Karpas-422 (cell line): ENCODE measurements around the gene NME9. TPM values are rescaled to one million over a fixed set of nuclear protein-coding genes. Genes with fewer than 3 reads are reported as not detected.

ENCODE experiments used
- DNase-seq: peaks from one replicate; pipeline ENCODE4 v3.0.0-alpha.2; 2015
- H2AFZ ChIP-seq: fragments of 200-600 bp; sonication (generic); 2 replicates; pipeline ENCODE4 v1.6.1; 2014; ENCODE audit warnings: antibody characterized with exemption, low read length, mixed read lengths
- H3K27ac ChIP-seq: fragments of 200-600 bp; sonication (generic); 2 replicates; pipeline ENCODE4 v1.5.1; 2014; ENCODE audit warnings: mild to moderate bottlenecking, low read length, moderate library complexity
- H3K27me3 ChIP-seq: fragments of 200-600 bp; sonication (generic); 2 replicates; pipeline ENCODE4 v1.6.1; 2014; ENCODE audit warnings: low read length, mixed read lengths
- H3K36me3 ChIP-seq: fragments of 200-600 bp; sonication (generic); 2 replicates; pipeline ENCODE4 v1.6.1; 2014; ENCODE audit warnings: low read length, mixed read lengths; ENCODE audit not compliant: insufficient read depth
- H3K4me1 ChIP-seq: fragments of 200-600 bp; sonication (generic); 2 replicates; pipeline ENCODE4 v1.6.1; 2014; ENCODE audit warnings: mild to moderate bottlenecking, low read length, mixed read lengths
- H3K4me2 ChIP-seq: fragments of 200-600 bp; sonication (generic); 2 replicates; pipeline ENCODE4 v1.6.1; 2014; ENCODE audit warnings: low read length, low read depth, mild to moderate bottlenecking; ENCODE audit not compliant: poor library complexity, severe bottlenecking
- H3K4me3 ChIP-seq: fragments of 200-600 bp; sonication (generic); 2 replicates; pipeline ENCODE4 v1.5.1; 2014; ENCODE audit warnings: mild to moderate bottlenecking, antibody characterized with exemption, low read length, mixed read lengths
- H3K79me2 ChIP-seq: fragments of 200-600 bp; sonication (generic); 2 replicates; pipeline ENCODE4 v1.6.1; 2014; ENCODE audit warnings: mild to moderate bottlenecking, low read length, mixed read lengths
- H3K9ac ChIP-seq: fragments of 200-600 bp; sonication (generic); 2 replicates; pipeline ENCODE4 v1.6.0; 2014; ENCODE audit warnings: low read length
- H3K9me2 ChIP-seq: fragments of 200-600 bp; sonication (generic), shearing (Covaris generic); replicated peaks from 2 replicates; pipeline ENCODE4 v1.6.0; 2014; ENCODE audit warnings: mild to moderate bottlenecking, low read length, moderate library complexity; ENCODE audit not compliant: insufficient read depth
- H3K9me3 ChIP-seq: fragments of 300-700, 200-600 bp; sonication (generic); 2 replicates; pipeline ENCODE4 v1.6.1; 2014; ENCODE audit warnings: low read length, mixed read lengths
- H4K20me1 ChIP-seq: fragments of 200-600 bp; sonication (generic); 2 replicates; pipeline ENCODE4 v1.6.1; 2014; ENCODE audit warnings: mild to moderate bottlenecking, antibody characterized with exemption, low read length, low read depth; ENCODE audit not compliant: insufficient read depth
- total RNA-seq: library from RNA; depleted of rRNA; stranded (reverse); fragments of >200 nt; shearing (Covaris generic); gene quantifications from 2 replicates; pipeline ENCODE4 v1.2.3, GENCODE V29; 2014; ENCODE audit warnings: low replicate concordance

Gene NME9
- total RNA-seq, 1 experiment from 2014 or later, result not detected

- no peak overlapping the region for H2AFZ ChIP-seq
- no peaks in the 10 kb centered on the region for H3K9me2 ChIP-seq
- H3K27me3 ChIP-seq, result no peaks in the 10 kb centered on the region
- H3K4me3 ChIP-seq, result no peak overlapping the region
- H3K4me1 ChIP-seq, result peaks cover 17% of the 10 kb centered on the region
- no peak overlapping the region for H3K27ac ChIP-seq
- H3K4me2 ChIP-seq, result no peak overlapping the region
- no peaks in the 10 kb centered on the region for H3K9me3 ChIP-seq
- no peaks in the 10 kb centered on the region for H3K79me2 ChIP-seq
- no peaks in the 10 kb centered on the region for H4K20me1 ChIP-seq
- DNase-seq, result no peak
- H3K9ac ChIP-seq, result no peak overlapping the region
- H3K36me3 ChIP-seq, result no peaks in the 10 kb centered on the region
These were observed 3.7 kb downstream of the NME9 start for GRCh38 chr3:138325990-138326389.

GRCh38 chr3:138323971-138324370 is 5.7 kb downstream of the NME9 start:
- Histone ChIP-seq H3K4me2 (no peak overlapping the region), H3K36me3 (no peaks in the 10 kb centered on the region), H3K27ac (no peak overlapping the region), H3K4me1 (peaks cover 7% of the 10 kb centered on the region), H3K4me3 (no peak overlapping the region), H3K79me2 (no peaks in the 10 kb centered on the region), H3K9me2 (no peaks in the 10 kb centered on the region), H2AFZ (no peak overlapping the region), H4K20me1 (no peaks in the 10 kb centered on the region), H3K9ac (no peak overlapping the region), H3K27me3 (no peaks in the 10 kb centered on the region), H3K9me3 (no peaks in the 10 kb centered on the region)
- no peak for DNase-seq

- H3K79me2 ChIP-seq, result no peaks in the 10 kb centered on the region
- no peak overlapping the region for H3K4me2 ChIP-seq
- DNase-seq, result no peak
- no peaks in the 10 kb centered on the region for H4K20me1 ChIP-seq
- H2AFZ ChIP-seq, result no peak overlapping the region
- no peaks in the 10 kb centered on the region for H3K9me2 ChIP-seq
- no peaks in the 10 kb centered on the region for H3K36me3 ChIP-seq
- H3K9me3 ChIP-seq, result no peaks in the 10 kb centered on the region
- H3K4me1 ChIP-seq, result no peaks in the 10 kb centered on the region
- H3K4me3 ChIP-seq, result no peak overlapping the region
- no peaks in the 10 kb centered on the region for H3K27me3 ChIP-seq
- H3K27ac ChIP-seq, result no peak overlapping the region
- no peak overlapping the region for H3K9ac ChIP-seq
These were observed 12.0 kb downstream of the NME9 start for GRCh38 chr3:138317687-138318086.

- no peaks in the 10 kb centered on the region for H3K9me3 ChIP-seq
- H3K4me1 ChIP-seq, result no peaks in the 10 kb centered on the region
- H3K27me3 ChIP-seq, result no peaks in the 10 kb centered on the region
- no peaks in the 10 kb centered on the region for H3K36me3 ChIP-seq
- H4K20me1 ChIP-seq, result no peaks in the 10 kb centered on the region
- H3K4me2 ChIP-seq, result no peak overlapping the region
- H2AFZ ChIP-seq, result no peak overlapping the region
- H3K79me2 ChIP-seq, result no peaks in the 10 kb centered on the region
- no peak overlapping the region for H3K27ac ChIP-seq
- no peak overlapping the region for H3K4me3 ChIP-seq
- no peaks in the 10 kb centered on the region for H3K9me2 ChIP-seq
- DNase-seq, result no peak
- no peak overlapping the region for H3K9ac ChIP-seq
These were observed 14.9 kb downstream of the NME9 start for GRCh38 chr3:138314751-138315150.

GRCh38 chr3:138310494-138310893 is 19.2 kb downstream of the NME9 start:
- Histone ChIP-seq H3K9me2 (no peaks in the 10 kb centered on the region), H3K79me2 (no peaks in the 10 kb centered on the region), H3K4me3 (no peak overlapping the region), H4K20me1 (no peaks in the 10 kb centered on the region), H3K4me1 (no peaks in the 10 kb centered on the region), H3K9ac (no peak overlapping the region), H2AFZ (no peak overlapping the region), H3K9me3 (no peaks in the 10 kb centered on the region), H3K4me2 (no peak overlapping the region), H3K36me3 (no peaks in the 10 kb centered on the region; the same call in 1 of the 2 replicates), H3K27ac (no peak overlapping the region), H3K27me3 (no peaks in the 10 kb centered on the region; the same call in 1 of the 2 replicates)
- DNase-seq, result no peak

- Histone ChIP-seq H3K27ac (no peak overlapping the region), H3K4me1 (no peaks in the 10 kb centered on the region), H3K9ac (no peak overlapping the region), H3K36me3 (no peaks in the 10 kb centered on the region; the same call in 1 of the 2 replicates), H3K9me2 (no peaks in the 10 kb centered on the region), H3K27me3 (no peaks in the 10 kb centered on the region; the same call in 1 of the 2 replicates), H2AFZ (no peak overlapping the region), H3K79me2 (no peaks in the 10 kb centered on the region), H3K9me3 (no peaks in the 10 kb centered on the region), H3K4me3 (no peak overlapping the region), H3K4me2 (no peak overlapping the region), H4K20me1 (no peaks in the 10 kb centered on the region)
- DNase-seq, result no peak
These were observed 20.9 kb downstream of the NME9 start for GRCh38 chr3:138308783-138309182.

- DNase-seq, result no peak
- Histone ChIP-seq H3K79me2 (no peaks in the 10 kb centered on the region), H3K4me3 (no peak overlapping the region), H3K9me3 (no peaks in the 10 kb centered on the region), H3K27ac (no peak overlapping the region), H2AFZ (no peak overlapping the region), H3K9ac (no peak overlapping the region), H3K36me3 (no peaks in the 10 kb centered on the region; the same call in 1 of the 2 replicates), H3K27me3 (no peaks in the 10 kb centered on the region; the same call in 1 of the 2 replicates), H4K20me1 (no peaks in the 10 kb centered on the region), H3K9me2 (no peaks in the 10 kb centered on the region), H3K4me1 (no peaks in the 10 kb centered on the region), H3K4me2 (no peak overlapping the region)
These were observed 21.8 kb downstream of the NME9 start for GRCh38 chr3:138307899-138308298.

GRCh38 chr3:138303474-138303873 is 26.2 kb downstream of the NME9 start:
- Histone ChIP-seq H3K4me2 (no peak overlapping the region), H3K9me3 (no peaks in the 10 kb centered on the region), H3K27ac (no peak overlapping the region), H3K36me3 (peaks cover 3% of the 10 kb centered on the region), H3K9ac (no peak overlapping the region), H3K4me1 (no peaks in the 10 kb centered on the region), H3K4me3 (no peak overlapping the region), H2AFZ (no peak overlapping the region), H3K79me2 (no peaks in the 10 kb centered on the region), H4K20me1 (no peaks in the 10 kb centered on the region), H3K27me3 (no peaks in the 10 kb centered on the region; the same call in 1 of the 2 replicates), H3K9me2 (no peaks in the 10 kb centered on the region)
- no peak for DNase-seq

- Histone ChIP-seq H3K4me3 (no peak overlapping the region), H3K9ac (no peak overlapping the region), H4K20me1 (no peaks in the 10 kb centered on the region), H3K36me3 (peaks cover 21% of the 10 kb centered on the region), H3K79me2 (no peaks in the 10 kb centered on the region), H3K4me1 (no peaks in the 10 kb centered on the region), H3K9me3 (no peaks in the 10 kb centered on the region), H3K4me2 (no peak overlapping the region), H2AFZ (no peak overlapping the region), H3K9me2 (no peaks in the 10 kb centered on the region), H3K27ac (no peak overlapping the region), H3K27me3 (no peaks in the 10 kb centered on the region)
- DNase-seq, result no peak
These were observed 29.0 kb downstream of the NME9 start for GRCh38 chr3:138300647-138301046.
